Fibroblast of mammary gland (primary cell): ENCODE measurements around the gene TXNDC11.

Experiments used
- DNase-seq: peaks from one replicate; pipeline ENCODE4 v3.0.0-alpha.2; 2010; ENCODE audit warnings: low read depth
- H3K4me3 ChIP-seq: 2 replicates; pipeline ENCODE4 v1.5.1; 2011; ENCODE audit warnings: low read depth, mild to moderate bottlenecking, low read length, moderate library complexity; ENCODE audit not compliant: control insufficient read depth
- TF ChIP-seq, protein P1 (sequence below): conservative IDR thresholded peaks from 2 replicates; pipeline ENCODE4 v1.5.1; 2011; ENCODE audit warnings: low read depth, low read length, inconsistent platforms; ENCODE audit not compliant: control insufficient read depth, insufficient read depth

The TXNDC11 gene

DNA sequence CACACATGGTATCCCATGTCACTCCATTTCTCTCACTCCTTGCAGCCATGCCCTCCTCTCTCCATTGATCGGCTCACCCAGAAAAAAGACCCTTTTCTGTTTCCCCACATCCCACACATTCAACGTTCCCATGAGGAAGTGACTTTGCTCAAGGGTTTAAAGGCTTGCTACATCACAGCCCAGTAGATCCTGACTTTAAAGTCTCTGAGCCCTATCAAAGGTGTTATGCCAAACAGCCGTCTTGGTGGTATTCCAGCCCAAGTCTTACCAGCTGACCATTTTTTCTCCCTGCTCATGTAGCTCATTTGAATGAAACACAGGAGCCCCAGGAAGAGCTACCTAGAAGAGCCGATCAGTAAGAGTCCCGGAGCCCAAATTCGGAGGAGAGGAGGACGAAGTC lies 7.4 kb upstream of the TXNDC11 start:
- DNase-seq = no peak
- H3K4me3 ChIP-seq = no peak overlapping the region
- TF ChIP-seq, protein P1, sequence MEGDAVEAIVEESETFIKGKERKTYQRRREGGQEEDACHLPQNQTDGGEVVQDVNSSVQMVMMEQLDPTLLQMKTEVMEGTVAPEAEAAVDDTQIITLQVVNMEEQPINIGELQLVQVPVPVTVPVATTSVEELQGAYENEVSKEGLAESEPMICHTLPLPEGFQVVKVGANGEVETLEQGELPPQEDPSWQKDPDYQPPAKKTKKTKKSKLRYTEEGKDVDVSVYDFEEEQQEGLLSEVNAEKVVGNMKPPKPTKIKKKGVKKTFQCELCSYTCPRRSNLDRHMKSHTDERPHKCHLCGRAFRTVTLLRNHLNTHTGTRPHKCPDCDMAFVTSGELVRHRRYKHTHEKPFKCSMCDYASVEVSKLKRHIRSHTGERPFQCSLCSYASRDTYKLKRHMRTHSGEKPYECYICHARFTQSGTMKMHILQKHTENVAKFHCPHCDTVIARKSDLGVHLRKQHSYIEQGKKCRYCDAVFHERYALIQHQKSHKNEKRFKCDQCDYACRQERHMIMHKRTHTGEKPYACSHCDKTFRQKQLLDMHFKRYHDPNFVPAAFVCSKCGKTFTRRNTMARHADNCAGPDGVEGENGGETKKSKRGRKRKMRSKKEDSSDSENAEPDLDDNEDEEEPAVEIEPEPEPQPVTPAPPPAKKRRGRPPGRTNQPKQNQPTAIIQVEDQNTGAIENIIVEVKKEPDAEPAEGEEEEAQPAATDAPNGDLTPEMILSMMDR = no peak

DNA sequence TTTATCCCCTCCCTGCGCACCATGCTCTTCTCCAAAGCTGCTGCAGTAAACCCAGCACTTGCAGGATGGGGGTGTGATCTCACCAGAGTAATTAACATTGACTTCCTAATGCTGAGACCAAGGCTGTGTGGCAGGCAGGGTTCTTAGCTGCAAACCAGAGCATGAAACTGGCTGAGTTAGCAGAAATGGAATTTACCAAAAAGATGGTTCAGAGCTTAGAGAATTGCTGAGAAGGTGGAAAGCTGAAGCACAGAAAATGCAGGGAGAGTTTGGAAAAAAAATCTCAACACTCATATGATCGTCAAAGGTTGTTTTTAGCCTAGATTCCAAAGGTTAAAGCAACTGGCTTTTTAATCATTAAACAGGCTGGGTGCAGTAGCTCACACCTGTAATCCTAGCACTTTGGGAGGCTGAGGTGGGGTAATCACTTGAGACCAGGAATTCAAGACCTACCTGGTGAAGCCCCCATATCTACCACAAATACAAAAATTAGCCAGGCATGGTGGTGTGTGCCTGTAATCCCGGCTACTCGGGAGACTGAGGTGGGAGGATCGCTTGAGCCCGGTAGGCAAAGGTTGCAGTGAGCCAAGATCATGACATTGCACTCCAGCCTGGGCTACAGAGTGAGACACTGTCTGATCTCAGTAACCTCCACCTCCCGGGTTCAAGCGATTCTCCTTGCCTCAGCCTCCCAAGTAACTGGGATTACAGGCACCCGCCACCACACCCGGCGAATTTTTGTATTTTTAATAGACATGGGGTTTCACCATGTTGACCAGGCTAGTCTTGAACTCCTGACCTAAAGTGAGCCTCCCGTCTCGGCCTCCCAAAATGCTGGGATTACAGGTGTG lies 6.0 kb upstream of the TXNDC11 start:
- no peak for DNase-seq
- H3K4me3 ChIP-seq = no peak overlapping the region
- TF ChIP-seq, protein P1 = no peak

DNA sequence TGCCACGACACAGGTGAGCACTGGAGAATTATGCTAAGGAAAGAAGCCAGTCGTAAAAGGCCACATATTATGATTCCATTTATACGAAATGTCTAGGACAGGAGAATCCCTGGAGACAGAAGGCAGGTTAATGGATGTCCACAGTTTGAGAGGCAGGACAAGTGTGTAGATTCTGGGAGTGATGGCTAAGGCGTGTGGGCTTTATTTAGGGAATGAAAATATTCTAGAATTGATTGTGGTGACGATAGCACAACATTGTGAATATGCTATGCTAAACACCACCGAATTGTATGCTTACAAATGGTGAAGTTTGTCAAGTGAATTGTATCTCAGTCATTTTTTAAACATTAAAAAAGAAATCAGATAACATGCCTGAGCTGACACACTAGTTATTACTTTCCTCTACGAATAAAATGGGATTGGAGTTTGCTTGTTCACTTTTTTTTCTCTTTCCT lies 5.3 kb upstream of the TXNDC11 start:
- TF ChIP-seq, protein P1 = no peak

DNA sequence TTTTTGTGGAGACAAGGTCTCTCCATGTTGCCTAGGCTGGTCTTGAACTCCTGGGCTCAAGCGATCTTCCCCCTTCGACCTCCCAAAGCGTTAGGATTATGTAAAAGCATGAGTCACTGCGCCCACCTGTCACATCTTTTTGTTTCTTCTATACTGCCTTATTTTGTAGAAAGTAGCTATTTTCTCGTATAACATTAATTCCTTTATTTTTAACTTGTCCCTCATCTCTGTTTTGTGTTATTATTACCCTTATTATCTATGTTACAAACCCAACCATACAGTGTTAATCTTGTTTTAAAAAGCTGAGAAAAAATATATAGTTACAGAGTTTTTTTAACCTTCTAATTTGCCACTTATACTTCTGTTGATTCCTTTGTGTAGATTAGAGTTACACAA lies 1.4 kb upstream of the TXNDC11 start:
- DNase-seq = no peak
- no peak overlapping the region for H3K4me3 ChIP-seq
- TF ChIP-seq, protein P1 = no peak

More for the DNA sequence above, 5.3 kb upstream of the TXNDC11 start:
- no peak overlapping the region for H3K4me3 ChIP-seq
- DNase-seq = no peak

DNA sequence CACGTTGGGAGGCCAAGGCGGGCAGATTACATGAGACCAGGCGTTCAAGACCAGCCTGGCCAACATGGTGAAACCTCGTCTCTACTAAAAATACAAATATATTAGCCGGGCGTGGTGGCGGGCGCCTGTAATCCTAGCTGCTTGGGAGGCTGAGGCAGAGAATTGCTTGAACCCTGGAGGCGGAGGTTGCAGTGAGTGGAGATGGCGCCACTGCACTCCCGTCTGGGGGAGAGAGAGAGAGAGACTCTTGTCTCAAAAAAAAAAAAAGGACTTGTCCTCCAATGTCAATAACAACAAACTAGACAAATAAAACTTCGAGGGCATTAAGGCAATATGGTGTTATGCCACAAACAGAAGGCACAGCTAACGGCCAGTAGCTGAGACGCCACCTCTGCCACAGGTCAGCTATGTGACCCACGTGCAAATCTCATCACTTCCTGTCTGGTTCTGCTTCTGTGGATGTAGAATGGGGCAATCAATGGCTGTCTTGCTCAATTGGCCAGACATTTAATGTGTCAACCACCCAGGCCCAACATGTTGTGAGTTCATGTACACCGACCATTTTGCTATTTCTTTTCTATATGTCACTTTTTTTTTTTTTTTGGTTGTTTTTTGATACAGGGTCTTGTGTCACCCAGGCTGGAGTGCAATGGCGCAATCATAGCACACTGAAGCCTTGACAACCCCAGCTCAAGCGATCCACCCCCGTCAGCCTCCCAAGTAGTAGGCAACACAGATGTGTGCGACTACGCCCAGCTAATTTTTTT lies 834 bp upstream of the TXNDC11 start:
- DNase-seq = peak; percentile 86
- TF ChIP-seq, protein P1 = no peak
- peak overlapping the region; percentile 57 for H3K4me3 ChIP-seq

DNA sequence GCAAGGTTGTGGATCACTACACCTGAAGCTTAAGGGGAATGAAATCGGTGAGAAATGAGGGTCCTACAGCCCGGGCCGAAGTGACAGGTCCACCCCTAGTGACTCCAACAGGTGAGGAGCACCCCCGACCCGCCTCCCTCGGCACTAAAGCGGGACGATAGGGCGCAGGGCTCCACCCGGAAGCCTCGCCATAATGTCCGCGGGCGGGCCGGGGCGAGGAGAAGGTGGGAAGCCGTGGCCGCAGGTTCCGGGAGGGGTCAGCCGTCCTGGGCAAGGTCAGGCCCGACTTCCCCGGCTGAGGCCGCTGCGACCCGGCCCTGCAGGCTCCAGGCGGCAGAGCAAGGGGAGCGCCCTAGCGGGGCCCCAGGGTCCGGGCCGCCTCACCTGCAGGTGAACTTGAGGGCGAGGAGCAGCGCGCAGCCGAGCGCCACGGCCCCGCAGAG lies 543 bp downstream of the TXNDC11 start:
- TF ChIP-seq, protein P1 = no peak
- H3K4me3 ChIP-seq = peak overlapping the region; percentile 90
- DNase-seq = no peak
